ENCODE data around the gene ZNF473. TPM values are rescaled to one million over a fixed set of nuclear protein-coding genes. Genes with fewer than 3 reads are reported as not detected.

The ZNF473 gene
- total RNA-seq, 4 donors from 2014 or later = 7.1 to 28.9 (median 16.8) TPM

DNA sequence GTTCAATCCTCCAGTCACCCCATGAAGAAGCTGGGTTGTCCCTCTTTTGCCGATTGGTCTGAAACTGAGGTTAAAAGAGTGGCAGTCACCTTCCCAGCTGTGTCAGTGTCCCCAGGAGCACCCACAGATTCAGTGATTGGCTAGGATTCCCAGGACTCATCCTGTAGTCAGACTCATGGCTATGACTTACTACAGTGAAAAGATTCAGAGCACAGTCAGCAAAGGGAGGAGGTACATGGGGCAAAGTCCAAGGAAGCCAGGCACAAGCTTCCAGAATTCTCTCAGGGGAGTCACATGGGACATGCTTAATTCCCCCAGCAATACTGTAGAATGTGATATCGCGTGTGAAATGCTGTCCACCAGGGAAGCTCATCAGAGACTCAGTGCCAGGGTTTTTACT lies 14.2 kb downstream of the ZNF473 start:
- Histone ChIP-seq H3K4me3 (no peak overlapping the region), H3K4me1 (no peaks in the 10 kb centered on the region), H3K9me3 (peaks cover 0 to 27% of the 10 kb centered on the region in 2 donors), H3K27me3 (no peaks in the 10 kb centered on the region), H3K36me3 (no peaks in the 10 kb centered on the region), H3K27ac (no peak overlapping the region)
- TF ChIP-seq POLR2A (IDR thresholded peaks at IDR 0.05) = no peak
- TF ChIP-seq, protein P1, sequence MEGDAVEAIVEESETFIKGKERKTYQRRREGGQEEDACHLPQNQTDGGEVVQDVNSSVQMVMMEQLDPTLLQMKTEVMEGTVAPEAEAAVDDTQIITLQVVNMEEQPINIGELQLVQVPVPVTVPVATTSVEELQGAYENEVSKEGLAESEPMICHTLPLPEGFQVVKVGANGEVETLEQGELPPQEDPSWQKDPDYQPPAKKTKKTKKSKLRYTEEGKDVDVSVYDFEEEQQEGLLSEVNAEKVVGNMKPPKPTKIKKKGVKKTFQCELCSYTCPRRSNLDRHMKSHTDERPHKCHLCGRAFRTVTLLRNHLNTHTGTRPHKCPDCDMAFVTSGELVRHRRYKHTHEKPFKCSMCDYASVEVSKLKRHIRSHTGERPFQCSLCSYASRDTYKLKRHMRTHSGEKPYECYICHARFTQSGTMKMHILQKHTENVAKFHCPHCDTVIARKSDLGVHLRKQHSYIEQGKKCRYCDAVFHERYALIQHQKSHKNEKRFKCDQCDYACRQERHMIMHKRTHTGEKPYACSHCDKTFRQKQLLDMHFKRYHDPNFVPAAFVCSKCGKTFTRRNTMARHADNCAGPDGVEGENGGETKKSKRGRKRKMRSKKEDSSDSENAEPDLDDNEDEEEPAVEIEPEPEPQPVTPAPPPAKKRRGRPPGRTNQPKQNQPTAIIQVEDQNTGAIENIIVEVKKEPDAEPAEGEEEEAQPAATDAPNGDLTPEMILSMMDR (IDR thresholded peaks at IDR 0.05) = no peak
- intact Hi-C loops (cut with DNase I; ENCODE audit: low total_unique reads) = no loop called here
- DNase-seq = no peak

DNA sequence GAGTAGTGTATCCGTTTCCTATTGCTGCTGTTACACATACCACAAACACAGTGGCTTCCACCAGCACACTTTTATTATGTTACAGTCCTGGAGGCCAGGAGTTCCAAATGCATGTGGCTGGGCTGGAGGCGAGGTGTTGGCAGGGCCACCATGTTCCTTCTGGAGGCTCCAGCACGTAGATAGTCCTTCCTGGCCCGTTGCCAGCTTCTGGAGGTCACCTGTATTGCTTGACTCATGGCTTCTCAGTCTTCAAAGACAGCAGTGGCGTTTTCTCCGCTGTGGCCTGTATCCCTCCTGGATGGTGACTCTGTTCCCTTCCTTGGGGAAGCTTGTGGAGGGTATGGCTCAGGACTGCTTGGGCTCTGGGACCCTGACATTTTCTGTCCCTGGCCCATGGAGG lies 15.2 kb downstream of the ZNF473 start:
- Histone ChIP-seq H3K27me3 (no peaks in the 10 kb centered on the region), H3K4me1 (no peaks in the 10 kb centered on the region), H3K36me3 (no peaks in the 10 kb centered on the region), H3K4me3 (no peak overlapping the region), H3K27ac (no peak overlapping the region), H3K9me3 (peaks cover 0 to 37% of the 10 kb centered on the region in 2 donors)
- intact Hi-C loops (cut with DNase I; ENCODE audit: low total_unique reads) = no loop called here
- TF ChIP-seq, protein P1 (IDR thresholded peaks at IDR 0.05) = no peak
- no peak for TF ChIP-seq POLR2A (IDR thresholded peaks at IDR 0.05)
- DNase-seq = no peak

DNA sequence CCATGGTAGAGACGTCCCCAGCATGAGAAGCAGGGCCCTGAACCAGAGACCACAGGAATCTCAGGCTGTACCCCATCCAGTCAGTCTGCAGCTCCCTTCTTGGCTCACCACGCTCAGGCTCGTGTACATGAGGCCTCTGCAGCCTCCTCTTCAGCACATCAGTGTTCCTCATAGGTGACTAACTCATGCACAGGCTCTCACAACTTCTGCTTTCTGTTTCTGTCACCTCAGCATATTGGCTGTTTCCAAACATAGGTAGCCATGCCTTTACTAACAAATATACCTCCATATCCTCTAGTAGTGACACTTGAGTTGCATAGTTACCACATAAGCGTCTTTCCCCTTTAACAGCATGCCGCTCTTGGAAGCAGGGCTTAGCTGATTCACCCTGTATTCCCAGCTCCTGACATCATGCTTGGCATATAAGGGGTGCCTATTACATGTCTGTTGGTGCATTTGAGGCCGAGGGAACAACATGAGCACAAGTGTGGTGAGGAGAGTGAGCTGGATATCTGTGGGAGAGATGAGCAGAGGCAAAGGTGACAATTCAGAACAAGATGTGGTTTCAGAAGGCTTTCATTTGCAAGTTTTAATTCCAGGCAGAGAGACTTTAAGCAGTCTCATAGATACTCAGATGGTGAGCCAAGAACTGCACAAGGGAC lies 16.7 kb downstream of the ZNF473 start:
- H3K9me3 ChIP-seq = peaks cover 0 to 50% of the 10 kb centered on the region in 2 donors
- TF ChIP-seq, protein P1 (IDR thresholded peaks at IDR 0.05) = no peak
- TF ChIP-seq POLR2A (IDR thresholded peaks at IDR 0.05) = no peak
- no peaks in the 10 kb centered on the region for H3K36me3 ChIP-seq
- DNase-seq = no peak
- H3K27ac ChIP-seq = no peak overlapping the region
- H3K4me1 ChIP-seq = no peaks in the 10 kb centered on the region
- H3K4me3 ChIP-seq = no peak overlapping the region
- H3K27me3 ChIP-seq = no peaks in the 10 kb centered on the region
- intact Hi-C loops (cut with DNase I; ENCODE audit: low total_unique reads) = no loop called here

DNA sequence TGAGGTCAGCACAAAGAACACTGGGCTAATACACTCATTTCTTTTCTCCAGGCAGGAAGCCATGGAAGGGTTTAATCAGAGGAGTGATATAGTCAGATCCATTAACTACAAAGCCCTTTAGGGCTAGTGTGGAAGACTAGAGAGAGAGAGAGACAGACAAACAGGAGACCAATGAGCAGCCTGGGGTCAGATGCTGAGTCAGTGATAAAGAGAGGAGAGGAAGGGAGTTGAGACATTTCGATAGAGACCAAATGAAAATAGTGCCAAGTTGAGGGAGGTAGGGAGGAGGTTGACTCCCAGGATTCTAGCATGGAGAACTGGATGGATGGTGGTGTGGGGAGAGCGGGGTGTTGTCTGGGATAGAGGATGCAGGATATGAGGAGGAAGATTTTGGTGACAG lies 18.2 kb downstream of the ZNF473 start:
- no peaks in the 10 kb centered on the region for H3K27me3 ChIP-seq
- H3K9me3 ChIP-seq = peaks cover 0 to 50% of the 10 kb centered on the region in 2 donors
- no peaks in the 10 kb centered on the region for H3K36me3 ChIP-seq
- no peaks in the 10 kb centered on the region for H3K4me1 ChIP-seq
- no peak overlapping the region for H3K27ac ChIP-seq
- TF ChIP-seq POLR2A (IDR thresholded peaks at IDR 0.05) = no peak
- TF ChIP-seq, protein P1 (IDR thresholded peaks at IDR 0.05) = no peak
- intact Hi-C loops (cut with DNase I; ENCODE audit: low total_unique reads) = no loop called here
- H3K4me3 ChIP-seq = no peak overlapping the region
- no peak for DNase-seq

DNA sequence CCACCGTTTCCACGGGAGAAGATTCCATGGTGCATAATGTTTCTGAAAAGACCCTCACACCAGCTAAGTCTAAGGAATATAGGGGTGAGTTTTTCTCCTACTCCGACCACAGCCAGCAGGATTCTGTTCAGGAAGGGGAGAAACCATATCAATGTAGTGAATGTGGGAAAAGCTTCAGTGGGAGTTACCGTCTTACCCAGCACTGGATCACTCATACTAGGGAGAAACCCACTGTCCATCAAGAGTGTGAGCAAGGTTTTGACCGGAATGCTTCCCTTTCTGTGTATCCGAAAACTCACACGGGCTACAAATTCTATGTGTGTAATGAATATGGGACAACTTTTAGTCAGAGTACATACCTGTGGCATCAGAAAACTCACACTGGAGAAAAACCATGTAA lies 19.1 kb downstream of the ZNF473 start:
- no peak for DNase-seq
- no peak overlapping the region for H3K4me3 ChIP-seq
- no peaks in the 10 kb centered on the region for H3K36me3 ChIP-seq
- H3K27me3 ChIP-seq = no peaks in the 10 kb centered on the region
- intact Hi-C loops (cut with DNase I; ENCODE audit: low total_unique reads) = no loop called here
- no peak overlapping the region for H3K27ac ChIP-seq
- TF ChIP-seq POLR2A (IDR thresholded peaks at IDR 0.05) = no peak
- TF ChIP-seq, protein P1 (IDR thresholded peaks at IDR 0.05) = no peak
- H3K4me1 ChIP-seq = no peaks in the 10 kb centered on the region
- H3K9me3 ChIP-seq = peaks cover 0 to 50% of the 10 kb centered on the region in 2 donors
